CD14-positive monocyte (primary cell): ENCODE results near the gene NPAS2. TPM values are rescaled to one million over a fixed set of nuclear protein-coding genes. Genes with fewer than 3 reads are reported as not detected.

Experiments used
- DNase-seq, 3 donors: peaks; one replicate each; pipeline ENCODE4 v3.0.0-alpha.2; 2011 to 2022
- H2AFZ ChIP-seq: 2 replicates; pipeline ENCODE4 v1.6.0; 2012; ENCODE audit warnings: mild to moderate bottlenecking, low read depth, low read length, inconsistent platforms; ENCODE audit not compliant: insufficient read depth, poor library complexity, severe bottlenecking
- H3K27ac ChIP-seq, 2 donors: 1 replicate in 1 of 2; 2 replicates in 1 of 2; pipeline ENCODE4 v1.5.1; 2012 to 2013; ENCODE audit warnings: low read length in 2 of 2, control low read depth in 1 of 2, inconsistent platforms in 1 of 2, low read depth in 1 of 2, mild to moderate bottlenecking in 1 of 2
- H3K27me3 ChIP-seq, 2 donors: one replicate each; pipeline versions ENCODE4 v1.6.0 to v1.6.1; 2011 to 2013; ENCODE audit warnings: low read length in 2 of 2; ENCODE audit not compliant: control insufficient read depth in 2 of 2, insufficient read depth in 2 of 2
- H3K36me3 ChIP-seq, 2 donors: replicated peaks in 1 of 2; 1 replicate in 1 of 2; 2 replicates in 1 of 2; pipeline versions ENCODE4 v1.5.1 to v1.6.1; 2012 to 2013; ENCODE audit warnings: low read length in 2 of 2, control low read depth in 1 of 2, inconsistent platforms in 1 of 2, mild to moderate bottlenecking in 1 of 2; ENCODE audit not compliant: insufficient read depth in 2 of 2, control insufficient read depth in 1 of 2
- H3K4me1 ChIP-seq, 2 donors: 1 replicate in 1 of 2; 2 replicates in 1 of 2; pipeline versions ENCODE4 v1.5.1 to v1.6.1; 2012 to 2013; ENCODE audit warnings: low read length in 2 of 2, control low read depth in 1 of 2, inconsistent platforms in 1 of 2, mild to moderate bottlenecking in 1 of 2, moderate library complexity in 1 of 2; ENCODE audit not compliant: insufficient read depth in 2 of 2, control insufficient read depth in 1 of 2
- H3K4me2 ChIP-seq: replicated peaks from 2 replicates; pipeline ENCODE3; 2012; ENCODE audit warnings: low read length, moderate library complexity, mild to moderate bottlenecking; ENCODE audit not compliant: poor library complexity, severe bottlenecking; ENCODE audit errors: extremely low read depth
- H3K4me3 ChIP-seq, 3 experiments: fragments of 200-600 bp in 1 of 3; sonication (generic) in 1 of 3; replicated peaks in 1 of 3; 1 replicate in 2 of 3; 2 replicates in 1 of 3; pipeline ENCODE4 v1.5.1; 2011 to 2013; ENCODE audit warnings: low read length in 3 of 3, mild to moderate bottlenecking in 3 of 3, control low read depth in 2 of 3, low read depth in 2 of 3, inconsistent platforms in 1 of 3, moderate library complexity in 1 of 3
- H3K79me2 ChIP-seq: 2 replicates; pipeline ENCODE4 v1.6.0; 2012; ENCODE audit warnings: mild to moderate bottlenecking, control low read depth, inconsistent platforms, low read length, moderate library complexity; ENCODE audit not compliant: insufficient read depth
- H3K9ac ChIP-seq: 2 replicates; pipeline ENCODE4 v1.6.0; 2017; ENCODE audit warnings: low read length, mild to moderate bottlenecking; ENCODE audit not compliant: insufficient read depth, poor library complexity, severe bottlenecking
- H3K9me3 ChIP-seq, 2 donors: replicated peaks in 1 of 2; 1 replicate in 1 of 2; 2 replicates in 1 of 2; pipeline versions ENCODE4 v1.5.1 to v1.6.1; 2012 to 2013; ENCODE audit warnings: low read length in 2 of 2, control low read depth in 1 of 2; ENCODE audit not compliant: control insufficient read depth in 1 of 2, insufficient read depth in 1 of 2
- H4K20me1 ChIP-seq: 2 replicates; pipeline ENCODE4 v1.6.0; 2012; ENCODE audit warnings: mild to moderate bottlenecking, low read length, control low read depth, moderate library complexity; ENCODE audit not compliant: insufficient read depth
- H3K27ac Mint-ChIP-seq, 7 donors: one replicate each; pipeline ENCODE4 v1.8.0; 2020; ENCODE audit warnings: mild to moderate bottlenecking in 7 of 7, mixed read lengths in 7 of 7, moderate library complexity in 6 of 7, inconsistent platforms in 2 of 7
- H3K27me3 Mint-ChIP-seq, 3 donors: one replicate each; pipeline ENCODE4 v1.8.0; 2021 to 2022; ENCODE audit warnings: low read depth in 3 of 3, mild to moderate bottlenecking in 3 of 3, mixed read lengths in 3 of 3, moderate library complexity in 3 of 3, inconsistent platforms in 1 of 3
- H3K36me3 Mint-ChIP-seq, 2 donors: one replicate each; pipeline ENCODE4 v1.8.0; 2020; ENCODE audit warnings: mixed read lengths in 2 of 2, inconsistent platforms in 1 of 2, mild to moderate bottlenecking in 1 of 2
- H3K4me1 Mint-ChIP-seq: one replicate; pipeline ENCODE4 v1.8.0; 2020; ENCODE audit warnings: mild to moderate bottlenecking, mixed read lengths
- H3K4me3 Mint-ChIP-seq, 2 donors: one replicate each; pipeline ENCODE4 v1.8.0; 2020; ENCODE audit warnings: mild to moderate bottlenecking in 2 of 2, mixed read lengths in 2 of 2, moderate library complexity in 1 of 2
- H3K9me3 Mint-ChIP-seq, 7 donors: one replicate each; pipeline ENCODE4 v1.8.0; 2020 to 2022; ENCODE audit warnings: mixed read lengths in 7 of 7, mild to moderate bottlenecking in 6 of 7, moderate library complexity in 6 of 7, inconsistent platforms in 2 of 7
- CTCF ChIP-seq: fragments of 200-600 bp; IDR thresholded peaks from one replicate; pipeline ENCODE4 v1.8.0; 2022; ENCODE audit warnings: antibody characterized with exemption, mild to moderate bottlenecking
- WGBS: methylation state at CpG from one replicate; pipeline ENCODE4 v1.1.5; 2013; ENCODE audit warnings: missing lambda C conversion rate; ENCODE audit not compliant: insufficient coverage; 5-methylcytosine and 5-hydroxymethylcytosine counted together
- intact Hi-C, 2 donors: fragments of 100-400 bp; cut with micrococcal nuclease; formaldehyde crosslinking; loops; one replicate each; pipeline versions ENCODE4 v1.15.0 to v1.15.1; 2023
- polyA plus RNA-seq, 3 donors: library from polyadenylated mRNA; depleted of rRNA in 1 of 3; unstranded in 2 of 3; stranded (reverse) in 1 of 3; fragments of 300-500 nt in 2 of 3; fragments of >200 nt in 1 of 3; fragmentation: Illumina TruSeq in 2 of 3; gene quantifications; 1 replicate in 2 of 3; 2 replicates in 1 of 3; pipeline ENCODE4 v1.2.3, GENCODE V29; 2012 to 2021

The NPAS2 gene
- polyA plus RNA-seq, 3 donors: not detected

DNA sequence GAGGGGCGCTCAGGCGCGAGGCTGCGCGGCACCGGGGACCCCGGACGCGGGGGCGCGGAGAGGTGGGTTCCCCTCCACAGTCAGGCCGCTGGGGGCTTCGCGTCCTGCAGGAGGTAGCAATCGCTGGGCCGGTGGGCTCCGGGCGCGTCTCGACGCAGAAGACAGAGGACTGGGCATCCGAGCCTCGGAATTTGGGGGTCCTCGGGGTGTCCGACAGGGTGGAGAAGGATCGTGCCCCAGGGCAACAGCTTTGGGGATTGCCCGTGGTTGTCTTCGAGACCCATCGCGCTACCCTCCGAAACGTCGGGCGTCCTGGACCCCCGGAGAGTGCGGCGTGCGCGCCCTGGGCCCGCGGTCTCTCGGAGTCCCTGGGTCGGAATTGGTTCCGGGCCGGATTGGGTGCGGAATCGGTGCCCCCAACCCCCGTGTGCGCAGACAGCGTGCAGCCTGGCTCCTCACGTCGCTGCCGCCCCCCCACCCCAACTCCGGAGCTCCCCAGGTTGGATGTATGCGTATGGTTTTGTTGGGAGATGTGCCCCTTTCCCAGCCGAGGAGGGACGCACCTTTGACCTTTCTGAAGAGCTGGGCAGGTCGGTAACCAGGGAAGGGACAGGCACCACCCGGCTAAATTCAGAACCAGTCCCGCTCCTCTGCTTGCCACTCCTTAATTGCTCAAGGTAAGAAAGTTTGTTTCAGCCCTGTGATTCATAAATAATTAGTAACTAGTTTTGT is 750 bp downstream of the NPAS2 start:
- peaks cover 2% of the 10 kb centered on the region for H3K4me1 Mint-ChIP-seq
- WGBS: 4% methylated on average over 52 of the region's 60 CpGs
- DNase-seq: no peak

More for the DNA sequence above, 750 bp downstream of the NPAS2 start:
- Histone ChIP-seq H2AFZ (no peak overlapping the region), H4K20me1 (no peaks in the 10 kb centered on the region), H3K9me3 (peaks cover 0 to 28% of the 10 kb centered on the region in 2 donors), H3K27ac (no peak overlapping the region), H3K4me1 (no peaks in the 10 kb centered on the region), H3K4me3 (no peak overlapping the region), H3K79me2 (no peaks in the 10 kb centered on the region), H3K9ac (no peak overlapping the region), H3K4me2 (no peak overlapping the region), H3K36me3 (no peaks in the 10 kb centered on the region), H3K27me3 (peaks cover 59 to 75% of the 10 kb centered on the region in 2 donors)
- Mint-ChIP-seq H3K27ac (no peak overlapping the region), H3K27me3 (peaks cover 67 to 87% (median 71%) of the 10 kb centered on the region in 3 donors), H3K4me3 (peak overlapping the region in 1 of 2 donors; percentile 74), H3K36me3 (peaks cover 0 to 2% of the 10 kb centered on the region in 2 donors), H3K9me3 (peaks cover 0 to 8% (median 2%) of the 10 kb centered on the region in 7 donors)
- intact Hi-C loops: no loop called here
- TF ChIP-seq CTCF: no peak
